Tibial nerve (tissue), 4 donors: ENCODE data around the gene SKOR1. TPM values are rescaled to one million over a fixed set of nuclear protein-coding genes. Genes with fewer than 3 reads are reported as not detected.

ENCODE experiments used
- DNase-seq, 2 donors: peaks; one replicate each; pipeline ENCODE4 v3.0.0-alpha.2; 2019; ENCODE audit warnings: low spot score in 2 of 2
- H3K27ac ChIP-seq, 4 donors: fragments of 200-600 bp; sonication (generic) in 3 of 4; one replicate each; pipeline ENCODE4 v1.5.1; 2017 to 2019; ENCODE audit warnings: mild to moderate bottlenecking in 1 of 4
- H3K27me3 ChIP-seq, 2 donors: fragments of 200-600 bp; sonication (generic) in 1 of 2; one replicate each; pipeline versions ENCODE4 v1.5.1 to v1.6.0; 2017 to 2019
- H3K36me3 ChIP-seq, 3 donors: fragments of 200-600 bp; sonication (generic); one replicate each; pipeline ENCODE4 v1.5.1; 2018 to 2019
- H3K4me1 ChIP-seq, 4 donors: fragments of 200-600 bp; sonication (generic) in 3 of 4; one replicate each; pipeline ENCODE4 v1.5.1; 2017 to 2019
- H3K4me3 ChIP-seq, 4 donors: fragments of 200-600 bp; sonication (generic) in 3 of 4; one replicate each; pipeline ENCODE4 v1.5.1; 2017 to 2019; ENCODE audit warnings: mild to moderate bottlenecking in 1 of 4, moderate library complexity in 1 of 4
- H3K9me3 ChIP-seq, 4 donors: fragments of 200-600 bp; sonication (generic) in 3 of 4; one replicate each; pipeline ENCODE4 v1.5.1; 2017 to 2019
- CTCF ChIP-seq, 5 experiments: fragments of 200-600 bp in 3 of 5; fragments of 450-650 bp in 2 of 5; sonication (generic) in 3 of 5; IDR thresholded peaks; one replicate each; pipeline ENCODE4 v1.5.1; 2016 to 2019; ENCODE audit warnings: antibody characterized with exemption in 5 of 5, mild to moderate bottlenecking in 3 of 5, moderate library complexity in 2 of 5
- EP300 ChIP-seq, 2 donors: sonication (generic); formaldehyde crosslinking; IDR thresholded peaks; one replicate each; pipeline ENCODE4 v1.6.1; 2017; ENCODE audit warnings: antibody characterized with exemption in 2 of 2, mild to moderate bottlenecking in 1 of 2
- POLR2A ChIP-seq, 2 donors: fragments of 450-650 bp; IDR thresholded peaks; one replicate each; pipeline ENCODE4 v1.6.1; 2017; ENCODE audit warnings: antibody characterized with exemption in 2 of 2, mild to moderate bottlenecking in 2 of 2, moderate library complexity in 2 of 2
- WGBS, 2 donors: methylation state at CpG; one replicate each; pipeline ENCODE4 v1.1.5; 2018; 5-methylcytosine and 5-hydroxymethylcytosine counted together
- total RNA-seq, 4 donors: library from RNA; depleted of rRNA; stranded (reverse); fragments of >200 nt; gene quantifications; one replicate each; pipeline ENCODE4 v1.1.0, GENCODE V29; 2016

Gene SKOR1
- total RNA-seq, 4 donors from 2014 or later: 0.42 to 1.5 (median 0.82) TPM

GRCh38 chr15:67788986-67789385, 36.3 kb upstream of the SKOR1 start:
- TF ChIP-seq POLR2A (IDR thresholded peaks at IDR 0.05): no peak
- no peak for TF ChIP-seq CTCF (IDR thresholded peaks at IDR 0.05)
- no peak for TF ChIP-seq EP300 (IDR thresholded peaks at IDR 0.05)
- H3K36me3 ChIP-seq: peaks cover 0 to 28% (median 0%) of the 10 kb centered on the region in 3 donors
- no peak overlapping the region for H3K27ac ChIP-seq
- peaks cover 0 to 1% (median 0%) of the 10 kb centered on the region in 4 donors for H3K9me3 ChIP-seq
- no peak for DNase-seq
- H3K27me3 ChIP-seq: no peaks in the 10 kb centered on the region
- no peak overlapping the region for H3K4me3 ChIP-seq
- H3K4me1 ChIP-seq: no peaks in the 10 kb centered on the region

- Histone ChIP-seq H3K27ac (no peak overlapping the region), H3K36me3 (peaks cover 0 to 24% (median 0%) of the 10 kb centered on the region in 3 donors), H3K9me3 (peaks cover 0 to 17% (median 0%) of the 10 kb centered on the region in 4 donors), H3K4me1 (no peaks in the 10 kb centered on the region), H3K27me3 (no peaks in the 10 kb centered on the region), H3K4me3 (no peak overlapping the region)
- no peak for DNase-seq
- no peak for TF ChIP-seq POLR2A (IDR thresholded peaks at IDR 0.05)
- TF ChIP-seq EP300 (IDR thresholded peaks at IDR 0.05): no peak
- TF ChIP-seq CTCF (IDR thresholded peaks at IDR 0.05): no peak
- 96 to 98% methylated on average over 3 of the region's 3 CpGs for WGBS, 2 donors
Observed at GRCh38 chr15:67790610-67791319, 34.5 kb upstream of the SKOR1 start.

GRCh38 chr15:67792250-67792942, 32.9 kb upstream of the SKOR1 start:
- WGBS, 2 donors: 63 to 70% methylated on average over 8 of the region's 8 CpGs
- no peak for DNase-seq
- peaks cover 0 to 23% (median 0%) of the 10 kb centered on the region in 3 donors for H3K36me3 ChIP-seq
- no peak overlapping the region for H3K27ac ChIP-seq
- peaks cover 0 to 17% (median 0%) of the 10 kb centered on the region in 4 donors for H3K9me3 ChIP-seq
- no peaks in the 10 kb centered on the region for H3K27me3 ChIP-seq
- no peaks in the 10 kb centered on the region for H3K4me1 ChIP-seq
- H3K4me3 ChIP-seq: no peak overlapping the region
- no peak for TF ChIP-seq CTCF (IDR thresholded peaks at IDR 0.05)
- no peak for TF ChIP-seq EP300 (IDR thresholded peaks at IDR 0.05)
- TF ChIP-seq POLR2A (IDR thresholded peaks at IDR 0.05): no peak

- no peak for TF ChIP-seq CTCF (IDR thresholded peaks at IDR 0.05)
- no peak for TF ChIP-seq POLR2A (IDR thresholded peaks at IDR 0.05)
- TF ChIP-seq EP300 (IDR thresholded peaks at IDR 0.05): no peak
- Histone ChIP-seq H3K27ac (no peak overlapping the region), H3K27me3 (no peaks in the 10 kb centered on the region), H3K4me3 (no peak overlapping the region), H3K9me3 (peaks cover 0 to 17% (median 0%) of the 10 kb centered on the region in 4 donors), H3K4me1 (no peaks in the 10 kb centered on the region), H3K36me3 (peaks cover 0 to 47% (median 0%) of the 10 kb centered on the region in 3 donors)
- WGBS, 2 donors: 88 to 90% methylated on average over 4 of the region's 4 CpGs
- DNase-seq: no peak
Observed at GRCh38 chr15:67794832-67795574, 30.3 kb upstream of the SKOR1 start.
